IMR-90 (cell line): ENCODE results near the gene TPD52L2. TPM values are rescaled to one million over a fixed set of nuclear protein-coding genes. Genes with fewer than 3 reads are reported as not detected.
A peak's percentile ranks its signal among the peaks of the same experiment; 100 is the strongest.

Experiments used
- ATAC-seq: fragments of 200-7000 bp; cut with Tn5 transposase; 2 replicates; pipeline ENCODE4 v1.9.1; 2020; ENCODE audit warnings: low read depth, mild to moderate bottlenecking, moderate library complexity
- BruUV-seq: library from RNA; stranded (reverse); fragments of 400-500 nt; replicated peaks from 2 replicates; lab custom pipeline; 2021; lab: Mats Ljungman, UMichigan
- CTCF ChIA-PET: fragments of 300-600 bp; formaldehyde crosslinking; extraction: SDS; loops from one replicate; lab custom pipeline; 2021; ENCODE audit warnings: antibody characterized with exemption; lab: Yijun Ruan, JAX
- POLR2A ChIA-PET: fragments of 300-600 bp; sonication (Branson Sonifier 250); formaldehyde crosslinking; loops from one replicate; lab custom pipeline; 2022; ENCODE audit warnings: antibody characterized with exemption; ENCODE audit not compliant: unreplicated experiment; lab: Charles Lee
- DNase-seq: peaks from one replicate; pipeline ENCODE4 v3.0.0; 2013
- H2AFZ ChIP-seq: replicated peaks from 2 replicates; pipeline ENCODE3; 2013; ENCODE audit warnings: low read length, mild to moderate bottlenecking; ENCODE audit not compliant: poor library complexity
- H2AK5ac ChIP-seq: 2 replicates; pipeline ENCODE4 v1.6.1; 2013; ENCODE audit warnings: low read depth, low read length, inconsistent platforms
- H2AK9ac ChIP-seq: replicated peaks from 2 replicates; pipeline ENCODE3; 2013; ENCODE audit warnings: mild to moderate bottlenecking, low read depth, low read length, moderate library complexity; ENCODE audit not compliant: poor library complexity
- H2BK120ac ChIP-seq: 2 replicates; pipeline ENCODE4 v1.6.1; 2013; ENCODE audit warnings: low read depth, low read length, inconsistent platforms
- H2BK15ac ChIP-seq: 3 replicates; pipeline ENCODE4 v1.6.1; 2013; ENCODE audit warnings: low read depth, low read length, inconsistent platforms
- H2BK20ac ChIP-seq: 2 replicates; pipeline ENCODE4 v1.6.1; 2013; ENCODE audit warnings: low read depth, mild to moderate bottlenecking, inconsistent platforms, low read length, moderate library complexity
- H2BK5ac ChIP-seq: 2 replicates; pipeline ENCODE4 v1.6.1; 2013; ENCODE audit warnings: mild to moderate bottlenecking, low read depth, low read length, inconsistent platforms; ENCODE audit not compliant: poor library complexity, severe bottlenecking
- H3K14ac ChIP-seq: replicated peaks from 2 replicates; pipeline ENCODE4 v1.6.1; 2013; ENCODE audit warnings: low read depth, low read length, inconsistent platforms
- H3K18ac ChIP-seq: 2 replicates; pipeline ENCODE4 v1.6.1; 2013; ENCODE audit warnings: low read depth, low read length, control low read depth
- H3K23ac ChIP-seq: 2 replicates; pipeline ENCODE4 v1.6.1; 2013; ENCODE audit warnings: low read depth, low read length, inconsistent platforms
- H3K27ac ChIP-seq: 2 replicates; pipeline ENCODE4 v1.5.1; 2013; ENCODE audit warnings: mild to moderate bottlenecking, control low read depth, low read length; ENCODE audit not compliant: insufficient read depth
- H3K27me3 ChIP-seq: 2 replicates; pipeline ENCODE4 v1.6.1; 2013; ENCODE audit warnings: low read length; ENCODE audit not compliant: control insufficient read depth, insufficient read depth
- H3K36me3 ChIP-seq: 2 replicates; pipeline ENCODE4 v1.6.1; 2013; ENCODE audit warnings: low read length, mixed read lengths; ENCODE audit not compliant: control insufficient read depth, insufficient read depth
- H3K4ac ChIP-seq: 2 replicates; pipeline ENCODE4 v1.6.1; 2013; ENCODE audit warnings: low read depth, low read length, inconsistent platforms
- H3K4me1 ChIP-seq: 2 replicates; pipeline ENCODE4 v1.6.1; 2013; ENCODE audit warnings: low read length, mixed read lengths; ENCODE audit not compliant: control insufficient read depth, insufficient read depth
- H3K4me2 ChIP-seq: 2 replicates; pipeline ENCODE4 v1.6.1; 2013; ENCODE audit warnings: low read depth, mild to moderate bottlenecking, control low read depth, low read length, moderate library complexity
- H3K4me3 ChIP-seq: 2 replicates; pipeline ENCODE4 v1.5.1; 2013; ENCODE audit warnings: low read depth, mild to moderate bottlenecking, control low read depth, low read length, moderate library complexity; ENCODE audit not compliant: insufficient read depth
- H3K56ac ChIP-seq: 2 replicates; pipeline ENCODE4 v1.6.1; 2013; ENCODE audit warnings: low read length, inconsistent platforms; ENCODE audit not compliant: insufficient read depth; ENCODE audit errors: extremely low read depth
- H3K79me1 ChIP-seq, 2 experiments: 2 replicates each; pipeline ENCODE4 v1.6.1; 2013; ENCODE audit warnings: low read length in 2 of 2, inconsistent platforms in 1 of 2, low read depth in 1 of 2
- H3K9ac ChIP-seq: 2 replicates; pipeline ENCODE4 v1.6.1; 2013; ENCODE audit warnings: low read depth, low read length, control low read depth
- H3K9me1 ChIP-seq: 2 replicates; pipeline ENCODE4 v1.6.1; 2013; ENCODE audit warnings: low read length, inconsistent platforms; ENCODE audit not compliant: insufficient read depth
- H3K9me3 ChIP-seq: 2 replicates; pipeline ENCODE4 v1.6.1; 2013; ENCODE audit warnings: low read length; ENCODE audit not compliant: control insufficient read depth, insufficient read depth
- H4K20me1 ChIP-seq: 2 replicates; pipeline ENCODE4 v1.6.1; 2013; ENCODE audit warnings: low read length, inconsistent platforms; ENCODE audit not compliant: insufficient read depth
- H4K5ac ChIP-seq: 2 replicates; pipeline ENCODE4 v1.6.1; 2013; ENCODE audit warnings: mild to moderate bottlenecking, low read depth, low read length, control low read depth
- H4K8ac ChIP-seq, 2 experiments: 2 replicates each; pipeline ENCODE4 v1.6.1; 2013; ENCODE audit warnings: low read depth in 2 of 2, low read length in 2 of 2, control low read depth in 1 of 2, inconsistent platforms in 1 of 2
- H4K91ac ChIP-seq: 2 replicates; pipeline ENCODE4 v1.6.1; 2013; ENCODE audit warnings: low read depth, low read length, inconsistent platforms; ENCODE audit not compliant: insufficient read depth
- BHLHE40 ChIP-seq: fragments of 150-350 bp; IDR thresholded peaks from 2 replicates; pipeline ENCODE4 v1.6.1; 2016; ENCODE audit warnings: mild to moderate bottlenecking, low read depth, low read length
- CEBPB ChIP-seq: IDR thresholded peaks from 2 replicates; pipeline ENCODE4 v1.6.1; 2012; ENCODE audit warnings: low read depth, low read length, improper control_type of control experiment
- CHD1 ChIP-seq: IDR thresholded peaks from 2 replicates; pipeline ENCODE4 v1.6.1; 2012; ENCODE audit warnings: low read depth, low read length, improper control_type of control experiment
- ELK1 ChIP-seq: fragments of 150-350 bp; IDR thresholded peaks from 2 replicates; pipeline ENCODE4 v1.6.1; 2016; ENCODE audit warnings: low read depth, mild to moderate bottlenecking, low read length, moderate library complexity, borderline replicate concordance
- FOS ChIP-seq: fragments of 150-350 bp; IDR thresholded peaks from 2 replicates; pipeline ENCODE4 v1.6.1; 2016; ENCODE audit warnings: low read depth, low read length
- MAFK ChIP-seq: IDR thresholded peaks from 2 replicates; pipeline ENCODE4 v1.6.1; 2012; ENCODE audit warnings: low read depth, low read length, improper control_type of control experiment
- MAZ ChIP-seq: IDR thresholded peaks from 2 replicates; pipeline ENCODE4 v1.6.1; 2012; ENCODE audit warnings: low read depth, mild to moderate bottlenecking, low read length, improper control_type of control experiment, moderate library complexity, borderline replicate concordance
- MXI1 ChIP-seq: IDR thresholded peaks from 2 replicates; pipeline ENCODE4 v1.6.1; 2012; ENCODE audit warnings: low read depth, mild to moderate bottlenecking, low read length, moderate library complexity, borderline replicate concordance
- NFE2L2 ChIP-seq: fragments of 150-350 bp; IDR thresholded peaks from 2 replicates; pipeline ENCODE4 v1.6.1; 2016; ENCODE audit warnings: low read depth, mild to moderate bottlenecking, low read length
- POLR2A ChIP-seq: IDR thresholded peaks from 2 replicates; pipeline ENCODE4 v1.6.1; 2012; ENCODE audit warnings: mild to moderate bottlenecking, low read depth, low read length
- RAD21 ChIP-seq: IDR thresholded peaks from 2 replicates; pipeline ENCODE4 v1.6.1; 2012; ENCODE audit warnings: low read length, improper control_type of control experiment
- RFX5 ChIP-seq: IDR thresholded peaks from 2 replicates; pipeline ENCODE4 v1.8.0; 2012; ENCODE audit warnings: low read depth, mild to moderate bottlenecking, low read length, moderate library complexity
- SMC3 ChIP-seq: fragments of 150-350 bp; IDR thresholded peaks from 2 replicates; pipeline ENCODE4 v1.6.1; 2016; ENCODE audit warnings: low read depth, mild to moderate bottlenecking, antibody characterized with exemption, low read length, moderate library complexity
- WGBS, 2 experiments: methylation state at CpG; one replicate each; pipeline versions ENCODE4 v1.1.5 to v1.1.7; 2013; ENCODE audit warnings: missing lambda C conversion rate in 2 of 2; ENCODE audit not compliant: insufficient read length in 1 of 2; ENCODE audit errors: extremely low coverage in 2 of 2; 5-methylcytosine and 5-hydroxymethylcytosine counted together
- dilution Hi-C: fragments of 300-500 bp; cut with HindIII; formaldehyde crosslinking; loops from one replicate; pipeline ENCODE4 v1.14.3; 2018; ENCODE audit warnings: low sequenced_read_pairs; ENCODE audit not compliant: unreplicated experiment
- in situ Hi-C: fragments of 300-500 bp; cut with MboI; formaldehyde crosslinking; loops from 3 replicates; pipeline ENCODE4 v1.14.3; 2019; ENCODE audit warnings: low sequenced_read_pairs, inconsistent platforms, mixed read lengths
- intact Hi-C: fragments of 100-400 bp; cut with micrococcal nuclease; formaldehyde crosslinking; loops from 2 replicates; pipeline ENCODE4 v1.10.0; 2022
- polyA plus RNA-seq, 3 experiments: library from polyadenylated mRNA; depleted of rRNA; stranded (reverse); fragments of >200 nt; gene quantifications; 2 replicates each; pipeline ENCODE4 v1.2.3, GENCODE V29; 2012; ENCODE audit warnings: low replicate concordance in 1 of 3
- total RNA-seq: library from RNA; depleted of rRNA; stranded (reverse); fragments of >200 nt; gene quantifications from 2 replicates; pipeline ENCODE4 v1.2.3, GENCODE V29; 2012
- TF ChIP-seq, protein P1 (sequence below): fragments of 150-350 bp; IDR thresholded peaks from 2 replicates; pipeline ENCODE4 v1.6.1; 2017; ENCODE audit warnings: mild to moderate bottlenecking, antibody characterized with exemption, low read length, low read depth
- TF ChIP-seq, protein P2 (sequence below): conservative IDR thresholded peaks from 2 replicates; pipeline ENCODE4 v1.5.1; 2012; ENCODE audit warnings: mild to moderate bottlenecking, low read depth, low read length, improper control_type of control experiment

Gene TPD52L2
- total and polyA plus RNA-seq, 2 of the 4 experiments (the other 2 are of a cell fraction) = 113 to 189 TPM

DNA sequence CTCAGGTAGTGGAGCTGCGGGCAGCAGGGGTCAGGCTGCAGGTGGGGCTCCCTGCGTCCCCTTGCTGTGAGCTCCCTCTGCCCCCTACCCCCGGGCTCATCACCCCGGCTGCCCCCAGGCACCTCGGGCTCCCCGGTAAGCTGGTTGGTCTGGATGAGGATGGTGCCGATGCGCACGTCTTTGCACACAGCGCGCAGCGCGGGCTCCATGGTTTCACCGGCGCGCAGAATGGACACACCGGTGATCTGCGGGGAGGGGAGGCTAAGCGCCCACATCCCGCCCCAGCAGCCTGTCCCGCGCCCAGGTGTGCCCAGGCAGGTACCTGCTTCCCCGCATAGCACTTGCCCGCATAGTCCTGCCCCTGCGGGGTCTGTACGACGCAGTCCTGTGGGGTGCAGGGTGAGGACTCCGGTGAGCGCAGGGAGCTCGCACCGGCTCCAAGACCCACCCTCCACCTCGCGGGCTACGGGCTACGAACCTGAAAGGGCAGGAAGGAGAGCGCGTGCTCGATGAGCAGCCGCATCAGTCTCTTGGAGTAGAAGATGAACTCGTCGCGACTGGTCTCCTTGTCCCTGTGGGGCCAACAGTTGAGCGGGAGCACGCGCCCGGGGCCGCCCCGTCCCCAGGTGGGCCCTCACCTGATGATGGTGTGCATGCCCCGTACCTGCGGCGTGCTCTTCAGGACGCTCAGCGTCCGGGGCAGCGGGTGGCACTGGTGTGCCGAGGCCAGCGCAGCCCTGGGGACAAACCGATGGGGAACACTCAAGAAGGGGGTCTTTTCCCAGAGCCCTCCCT is 75.6 kb downstream of the TPD52L2 start:
- H2AK9ac ChIP-seq = no peak overlapping the region
- no peak overlapping the region for H4K8ac ChIP-seq
- H4K20me1 ChIP-seq = peaks cover 67% of the 10 kb centered on the region
- in situ Hi-C loops (no loop called here), dilution Hi-C loops (no loop called here), intact Hi-C loops (no loop called here)
- no peak overlapping the region for H3K18ac ChIP-seq
- no peaks in the 10 kb centered on the region for H3K4me1 ChIP-seq
- H3K56ac ChIP-seq = no peak overlapping the region
- H3K9me3 ChIP-seq = no peaks in the 10 kb centered on the region
- H3K4ac ChIP-seq = no peak overlapping the region
- TSS peak; percentile 56 for BruUV-seq
- no peaks in the 10 kb centered on the region for H3K27me3 ChIP-seq
- H3K4me3 ChIP-seq = no peak overlapping the region
- H3K79me1 ChIP-seq = peaks cover 22 to 64% of the 10 kb centered on the region in 2 experiments
- H2AK5ac ChIP-seq = no peak overlapping the region
- H3K14ac ChIP-seq = no peak overlapping the region
- H2BK5ac ChIP-seq = no peak overlapping the region
- ATAC-seq = no peak
- 98% methylated on average over 26 of the region's 58 CpGs; no CpG with 5 or more reads in 1 of the 2 experiments for WGBS, 2 experiments
- no peak overlapping the region for H3K27ac ChIP-seq
- no peak overlapping the region for H2BK15ac ChIP-seq
- H4K5ac ChIP-seq = no peak overlapping the region
- CTCF ChIA-PET = no interaction called here
- no peak overlapping the region for H3K4me2 ChIP-seq
- no peak overlapping the region for H2BK20ac ChIP-seq
- H3K36me3 ChIP-seq = peaks cover 60% of the 10 kb centered on the region
- DNase-seq = no peak
- no peak overlapping the region for H2BK120ac ChIP-seq
- H3K9me1 ChIP-seq = peaks cover 4% of the 10 kb centered on the region; the same call in 1 of the 2 replicates
- no peak overlapping the region for H3K23ac ChIP-seq
- H3K9ac ChIP-seq = no peak overlapping the region
- H4K91ac ChIP-seq = no peak overlapping the region
- H2AFZ ChIP-seq = peak overlapping the region; percentile 58
- POLR2A ChIA-PET = no interaction called here
- TF ChIP-seq CEBPB (no peak), BHLHE40 (no peak), CHD1 (no peak), RAD21 (no peak), MAZ (no peak), FOS (no peak), POLR2A (no peak), RFX5 (no peak), ELK1 (no peak), MAFK (no peak), MXI1 (no peak), SMC3 (no peak), NFE2L2 (no peak)
- TF ChIP-seq, protein P1, sequence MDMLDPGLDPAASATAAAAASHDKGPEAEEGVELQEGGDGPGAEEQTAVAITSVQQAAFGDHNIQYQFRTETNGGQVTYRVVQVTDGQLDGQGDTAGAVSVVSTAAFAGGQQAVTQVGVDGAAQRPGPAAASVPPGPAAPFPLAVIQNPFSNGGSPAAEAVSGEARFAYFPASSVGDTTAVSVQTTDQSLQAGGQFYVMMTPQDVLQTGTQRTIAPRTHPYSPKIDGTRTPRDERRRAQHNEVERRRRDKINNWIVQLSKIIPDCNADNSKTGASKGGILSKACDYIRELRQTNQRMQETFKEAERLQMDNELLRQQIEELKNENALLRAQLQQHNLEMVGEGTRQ = no peak
- TF ChIP-seq, protein P2, sequence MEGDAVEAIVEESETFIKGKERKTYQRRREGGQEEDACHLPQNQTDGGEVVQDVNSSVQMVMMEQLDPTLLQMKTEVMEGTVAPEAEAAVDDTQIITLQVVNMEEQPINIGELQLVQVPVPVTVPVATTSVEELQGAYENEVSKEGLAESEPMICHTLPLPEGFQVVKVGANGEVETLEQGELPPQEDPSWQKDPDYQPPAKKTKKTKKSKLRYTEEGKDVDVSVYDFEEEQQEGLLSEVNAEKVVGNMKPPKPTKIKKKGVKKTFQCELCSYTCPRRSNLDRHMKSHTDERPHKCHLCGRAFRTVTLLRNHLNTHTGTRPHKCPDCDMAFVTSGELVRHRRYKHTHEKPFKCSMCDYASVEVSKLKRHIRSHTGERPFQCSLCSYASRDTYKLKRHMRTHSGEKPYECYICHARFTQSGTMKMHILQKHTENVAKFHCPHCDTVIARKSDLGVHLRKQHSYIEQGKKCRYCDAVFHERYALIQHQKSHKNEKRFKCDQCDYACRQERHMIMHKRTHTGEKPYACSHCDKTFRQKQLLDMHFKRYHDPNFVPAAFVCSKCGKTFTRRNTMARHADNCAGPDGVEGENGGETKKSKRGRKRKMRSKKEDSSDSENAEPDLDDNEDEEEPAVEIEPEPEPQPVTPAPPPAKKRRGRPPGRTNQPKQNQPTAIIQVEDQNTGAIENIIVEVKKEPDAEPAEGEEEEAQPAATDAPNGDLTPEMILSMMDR = no peak
